ENCODE measurements around the gene GCNT2.
"Not testable (repeated sequence)": the region's sequence is repeated elsewhere in the genome, so short reads cannot be mapped to it uniquely, and the experiment has no call there.

GCNT2 gene

DNA sequence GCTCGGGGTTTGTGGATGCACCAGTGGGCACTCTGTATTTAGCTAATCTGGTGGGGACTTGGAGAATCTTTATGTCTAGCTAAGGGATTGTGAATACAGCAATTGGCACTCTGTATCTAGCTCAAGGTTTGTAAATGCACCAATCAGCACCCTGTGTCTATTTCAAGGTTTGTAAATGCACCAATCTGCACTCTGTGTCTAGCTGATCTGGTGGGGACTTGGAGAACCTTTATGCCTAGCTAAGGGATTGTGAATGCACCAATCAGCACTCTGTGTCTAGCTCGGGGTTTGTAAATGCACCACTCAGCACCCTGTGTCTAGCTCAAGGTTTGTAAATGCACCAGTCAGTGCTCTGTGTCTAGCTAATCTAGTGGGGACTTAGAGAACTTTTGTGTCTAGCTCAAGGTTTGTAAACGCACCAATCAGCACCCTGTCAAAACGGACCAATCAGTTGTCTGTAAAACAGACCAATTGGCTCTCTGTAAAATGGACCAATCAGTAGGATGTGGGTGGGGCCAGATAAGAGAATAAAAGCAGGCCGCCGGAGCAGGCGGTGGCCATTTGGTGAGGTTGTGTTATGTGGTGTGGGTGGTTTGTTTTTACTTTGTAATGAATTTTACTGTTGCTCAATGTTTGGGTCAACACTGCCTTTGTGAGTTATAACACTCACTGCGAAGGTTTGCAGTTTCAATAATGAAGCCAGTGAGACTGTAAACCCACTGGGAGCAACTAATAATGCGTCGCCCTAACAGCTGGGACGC is 139.5 kb downstream of the GCNT2 start:
- not testable (repeated sequence) for DNase-seq (ENCODE audit: low read depth)

DNA sequence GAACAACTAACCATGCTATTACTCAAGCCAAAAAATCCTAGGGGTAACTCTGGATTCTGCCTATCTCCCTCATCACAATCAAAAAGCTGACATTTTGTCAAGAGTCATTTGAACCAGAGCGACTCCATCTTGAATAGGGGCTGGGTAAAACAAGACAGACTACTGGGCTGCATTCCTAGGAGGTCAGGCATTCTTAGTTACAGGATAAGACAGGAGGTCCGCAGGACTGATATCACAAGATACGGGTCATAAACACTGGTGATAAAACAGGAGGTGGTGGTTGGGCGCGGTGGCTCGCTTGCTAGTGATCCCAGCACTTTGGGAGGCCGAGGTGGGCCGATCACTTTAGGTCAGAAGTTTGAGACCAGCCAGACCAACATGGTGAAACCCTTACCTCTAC is 141.1 kb downstream of the GCNT2 start:
- DNase-seq (ENCODE audit: low read depth), result no peak

DNA sequence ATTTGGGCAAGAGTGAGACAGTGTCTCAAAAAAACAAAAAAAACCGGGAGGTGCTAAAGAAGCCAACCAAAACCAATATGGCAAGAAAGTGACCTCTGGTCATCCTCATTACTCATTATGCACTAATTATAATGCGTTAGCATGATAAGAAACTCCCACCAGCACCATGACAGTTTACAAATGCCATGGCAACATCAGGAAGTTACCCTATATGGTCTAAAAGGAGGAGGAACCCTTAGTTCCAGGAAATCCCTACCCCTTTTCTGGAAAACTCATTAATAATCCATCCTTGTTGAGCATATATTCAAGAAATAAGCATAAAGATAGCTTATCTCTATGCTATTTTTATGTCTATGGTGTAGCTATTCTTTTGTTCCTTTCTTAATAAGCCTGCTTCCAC is 141.6 kb downstream of the GCNT2 start:
- DNase-seq (ENCODE audit: low read depth), result no peak

DNA sequence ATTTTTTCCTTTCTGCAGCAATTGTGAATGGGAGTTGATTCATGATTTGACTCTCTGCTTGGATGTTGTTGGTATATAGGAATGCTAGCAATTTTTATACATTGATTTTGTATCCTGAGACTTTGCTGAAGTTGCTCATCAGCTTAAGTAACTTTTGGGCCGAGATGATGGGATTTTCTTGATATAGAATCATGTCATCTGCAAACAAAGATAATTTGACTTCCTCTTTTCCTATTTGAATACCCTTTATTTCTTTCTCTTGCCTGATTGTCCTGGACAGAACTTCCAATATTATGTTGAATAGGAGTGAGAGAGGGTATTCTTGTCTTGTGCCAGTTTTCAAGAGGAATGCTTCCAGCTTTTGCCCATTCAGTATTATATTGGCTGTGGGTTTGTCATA is 144.4 kb downstream of the GCNT2 start:
- not testable (repeated sequence) for DNase-seq (ENCODE audit: low read depth)

DNA sequence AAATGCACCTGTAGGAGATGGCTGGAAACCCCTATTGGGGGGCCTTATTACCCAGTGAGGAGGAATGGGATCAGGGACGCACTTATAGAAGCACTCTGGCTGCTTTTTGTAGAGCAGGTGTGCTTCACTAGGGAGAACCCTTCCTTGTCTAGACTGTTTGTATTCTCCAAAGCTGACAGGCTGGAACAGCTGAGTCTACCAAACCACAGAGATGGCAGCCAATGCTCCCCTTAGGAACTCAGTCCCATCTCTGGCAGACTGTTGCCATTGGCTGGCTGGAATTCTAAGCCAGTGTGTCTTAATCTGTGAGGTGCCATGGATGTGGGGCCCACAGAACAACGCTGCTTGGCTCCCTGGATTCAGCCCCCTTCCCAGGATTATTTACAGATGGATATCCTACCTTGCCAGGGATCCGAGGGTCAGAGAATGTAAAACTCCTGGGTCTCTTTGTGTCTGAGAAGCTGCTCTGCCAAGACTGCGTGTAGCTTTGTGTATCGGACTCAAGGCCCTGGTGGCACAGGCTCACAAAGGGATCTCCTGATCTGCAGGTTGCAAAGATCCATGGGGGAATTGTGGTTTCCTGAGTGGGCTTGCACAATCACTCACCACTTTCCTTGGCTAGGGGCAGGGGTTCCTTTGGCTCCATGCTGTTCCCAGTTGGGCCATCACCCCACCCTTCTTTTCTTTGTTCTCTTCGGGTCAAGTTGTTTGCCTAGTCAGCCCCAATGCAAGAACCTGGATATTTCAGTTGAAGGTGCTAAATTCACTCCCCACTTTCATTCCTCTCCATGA is 147.2 kb downstream of the GCNT2 start:
- DNase-seq (ENCODE audit: low read depth), result no peak

DNA sequence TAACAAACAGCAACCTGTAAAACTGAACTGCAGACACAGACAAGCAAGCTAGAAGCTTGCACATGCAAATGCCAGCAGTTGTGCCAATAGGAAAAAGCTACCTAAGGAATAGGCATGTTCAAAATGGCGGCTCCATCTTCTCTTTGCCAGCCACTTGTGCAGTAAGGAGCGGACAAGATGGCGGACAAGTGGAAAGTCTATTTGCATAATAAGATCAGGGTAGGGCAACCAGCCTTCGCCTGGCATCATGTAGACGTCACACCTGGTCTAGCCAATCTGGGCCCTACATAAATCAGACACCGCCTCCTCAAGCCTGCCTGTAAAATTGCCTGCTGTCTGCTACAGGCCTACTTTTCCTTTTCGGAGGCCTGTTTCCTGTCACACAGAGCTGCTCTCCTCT is 155.3 kb downstream of the GCNT2 start:
- no peak for DNase-seq (ENCODE audit: low read depth)

DNA sequence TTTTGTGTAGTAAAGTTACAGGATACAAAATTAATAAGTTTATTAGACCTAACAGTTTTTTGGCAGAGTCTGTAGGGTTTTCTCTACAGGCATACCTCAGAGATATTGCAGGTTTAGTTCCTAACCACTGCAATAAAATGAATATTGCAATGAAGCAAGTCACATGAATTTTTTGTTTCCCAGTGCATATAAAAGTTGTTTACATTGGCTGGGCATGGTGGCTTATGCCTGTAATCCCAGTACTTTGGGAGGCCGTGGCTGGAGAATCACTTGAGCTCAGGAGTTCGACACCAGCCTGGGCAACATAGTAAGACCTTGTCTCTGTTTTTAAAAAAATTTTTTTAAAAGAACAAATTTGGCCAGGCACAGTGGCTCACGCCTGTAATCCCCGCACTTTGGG is 157.3 kb downstream of the GCNT2 start:
- no peak for DNase-seq (ENCODE audit: low read depth)
